AG04450 (cell line): Measurements from ENCODE around the gene LAMA2. TPM values are rescaled to one million over a fixed set of nuclear protein-coding genes. Genes with fewer than 3 reads are reported as not detected.

Experiments
- CTCF ChIA-PET: fragments of 300-600, 350-600 bp; formaldehyde crosslinking; extraction: SDS; loops from one replicate; lab custom pipeline; 2022; ENCODE audit warnings: antibody characterized with exemption, inconsistent platforms; lab: Charles Lee
- POLR2A ChIA-PET: fragments of 350-600 bp; formaldehyde crosslinking; extraction: SDS; loops from one replicate; lab custom pipeline; 2021; ENCODE audit warnings: antibody characterized with exemption, inconsistent platforms; lab: Yijun Ruan, JAX
- DNase-seq: peaks from one replicate; pipeline ENCODE4 v3.0.0-alpha.2; 2011; ENCODE audit warnings: low read depth, low spot score
- H3K27ac ChIP-seq: one replicate; pipeline ENCODE4 v1.5.1; 2012; ENCODE audit warnings: low read depth, low read length, control low read depth
- H3K27me3 ChIP-seq: one replicate; pipeline ENCODE4 v1.6.0; 2012; ENCODE audit warnings: low read length; ENCODE audit not compliant: control insufficient read depth, insufficient read depth
- H3K4me3 ChIP-seq: 2 replicates; pipeline ENCODE4 v1.5.1; 2011; ENCODE audit warnings: mild to moderate bottlenecking, low read depth, low read length, control low read depth
- H3K9me3 ChIP-seq: 2 replicates; pipeline ENCODE4 v1.5.1; 2012; ENCODE audit warnings: low read length; ENCODE audit not compliant: control insufficient read depth, insufficient read depth
- CTCF ChIP-seq: IDR thresholded peaks from 2 replicates; pipeline ENCODE4 v1.5.1; 2011; ENCODE audit warnings: low read depth, low read length, control low read depth, inconsistent platforms
- polyA plus RNA-seq: library from polyadenylated mRNA; depleted of rRNA; stranded (reverse); fragments of >200 nt; gene quantifications from 2 replicates; pipeline ENCODE4 v1.2.3, GENCODE V29; 2011

LAMA2 gene
- polyA plus RNA-seq, 1 experiment, result 33.0 TPM

- H3K27ac ChIP-seq, result no peak overlapping the region
- no peaks in the 10 kb centered on the region for H3K27me3 ChIP-seq
- ChIA-PET POLR2A (no interaction called here), CTCF (no interaction called here)
- TF ChIP-seq CTCF, result no peak
- no peaks in the 10 kb centered on the region for H3K9me3 ChIP-seq
- no peak overlapping the region for H3K4me3 ChIP-seq
- DNase-seq, result no peak
Measured at GRCh38 chr6:129280749-129281148, 397.8 kb downstream of the LAMA2 start.

- H3K9me3 ChIP-seq, result no peaks in the 10 kb centered on the region
- H3K27ac ChIP-seq, result no peak overlapping the region
- POLR2A ChIA-PET, result no interaction called here
- H3K27me3 ChIP-seq, result no peaks in the 10 kb centered on the region
- H3K4me3 ChIP-seq, result no peak overlapping the region
- DNase-seq, result no peak
- no peak for TF ChIP-seq CTCF
- CTCF ChIA-PET, result no interaction called here
Measured at GRCh38 chr6:129281168-129281796, 398.3 kb downstream of the LAMA2 start.

GRCh38 chr6:129282019-129282418, 399.1 kb downstream of the LAMA2 start:
- Histone ChIP-seq H3K27ac (no peak overlapping the region), H3K4me3 (no peak overlapping the region), H3K9me3 (no peaks in the 10 kb centered on the region), H3K27me3 (no peaks in the 10 kb centered on the region)
- no peak for DNase-seq
- POLR2A ChIA-PET, result no interaction called here
- CTCF ChIA-PET, result interaction anchor here (1.3 kb wide), 1 partner anchor 89 kb away, joined by 3 read pairs; no protein-coding TSS in a partner anchor
- TF ChIP-seq CTCF, result no peak

GRCh38 chr6:129284225-129284624, 401.3 kb downstream of the LAMA2 start:
- TF ChIP-seq CTCF, result no peak
- POLR2A ChIA-PET, result no interaction called here
- Histone ChIP-seq H3K9me3 (no peaks in the 10 kb centered on the region), H3K27me3 (no peaks in the 10 kb centered on the region), H3K27ac (no peak overlapping the region), H3K4me3 (no peak overlapping the region)
- no peak for DNase-seq
- CTCF ChIA-PET, result no interaction called here

- CTCF ChIA-PET, result no interaction called here
- H3K27ac ChIP-seq, result no peak overlapping the region
Measured at GRCh38 chr6:129287231-129288177, 404.6 kb downstream of the LAMA2 start.

More at GRCh38 chr6:129287231-129288177, 404.6 kb downstream of the LAMA2 start:
- DNase-seq, result no peak
- no peaks in the 10 kb centered on the region for H3K9me3 ChIP-seq
- TF ChIP-seq CTCF, result no peak
- POLR2A ChIA-PET, result no interaction called here
- H3K27me3 ChIP-seq, result no peaks in the 10 kb centered on the region
- H3K4me3 ChIP-seq, result no peak overlapping the region
